Stomach (tissue), 9 donors: ENCODE data around the gene EXOC1. TPM values are rescaled to one million over a fixed set of nuclear protein-coding genes. Genes with fewer than 3 reads are reported as not detected.

Experiments used
- DNase-seq, 2 donors: peaks; one replicate each; pipeline versions ENCODE4 v3.0.0 to v3.0.0-alpha.2; 2013 to 2019
- H3K27ac ChIP-seq, 5 donors: fragments of 200-600 bp in 4 of 5; sonication (generic) in 4 of 5; one replicate each; pipeline ENCODE4 v1.5.1; 2013 to 2019; ENCODE audit warnings: mild to moderate bottlenecking in 1 of 5, moderate library complexity in 1 of 5
- H3K27me3 ChIP-seq, 3 donors: fragments of 200-600 bp; sonication (generic); one replicate each; pipeline ENCODE4 v1.5.1; 2017 to 2019; ENCODE audit warnings: mixed run types in 1 of 3
- H3K36me3 ChIP-seq, 4 donors: fragments of 200-600 bp; sonication (generic); 1 replicate in 3 of 4; 2 replicates in 1 of 4; pipeline ENCODE4 v1.5.1; 2016 to 2019
- H3K4me1 ChIP-seq, 4 donors: fragments of 200-600 bp; sonication (generic); one replicate each; pipeline ENCODE4 v1.5.1; 2016 to 2019
- H3K4me3 ChIP-seq, 4 donors: fragments of 200-600 bp; sonication (generic) in 3 of 4; one replicate each; pipeline ENCODE4 v1.5.1; 2016 to 2019; ENCODE audit warnings: mild to moderate bottlenecking in 1 of 4
- H3K9me3 ChIP-seq, 4 donors: fragments of 200-600 bp; sonication (generic); one replicate each; pipeline ENCODE4 v1.5.1; 2016 to 2019
- CTCF ChIP-seq, 7 experiments: fragments of 450-650 bp in 4 of 7; fragments of 200-600 bp in 3 of 7; sonication (generic) in 3 of 7; IDR thresholded peaks; one replicate each; pipeline ENCODE4 v1.5.1; 2016 to 2019; ENCODE audit warnings: antibody characterized with exemption in 7 of 7, control low read depth in 2 of 7, mild to moderate bottlenecking in 1 of 7
- EP300 ChIP-seq: sonication (generic); formaldehyde crosslinking; IDR thresholded peaks from one replicate; pipeline ENCODE4 v1.6.1; 2017; ENCODE audit warnings: antibody characterized with exemption
- POLR2A ChIP-seq, 4 donors: fragments of 450-650 bp; IDR thresholded peaks; one replicate each; pipeline ENCODE4 v1.6.1; 2016; ENCODE audit warnings: antibody characterized with exemption in 4 of 4, control low read depth in 2 of 4, mild to moderate bottlenecking in 1 of 4, moderate library complexity in 1 of 4
- POLR2AphosphoS5 ChIP-seq, 3 donors: sonication (generic); formaldehyde crosslinking; IDR thresholded peaks; one replicate each; pipeline ENCODE4 v1.6.1; 2016; ENCODE audit warnings: antibody characterized with exemption in 3 of 3
- WGBS, 5 donors: extraction: QIAGEN DNeasy Blood & Tissue Kit in 3 of 5; methylation state at CpG; one replicate each; pipeline versions ENCODE4 v1.1.5 to v1.1.7; 2013 to 2018; 5-methylcytosine and 5-hydroxymethylcytosine counted together
- intact Hi-C: fragments of 100-400 bp; cut with DNase I; formaldehyde crosslinking; loops from one replicate; pipeline ENCODE4 v1.15.1; 2023; ENCODE audit warnings: low total_unique reads
- polyA plus RNA-seq, 3 donors: library from polyadenylated mRNA; stranded (reverse); fragments of 200-250 nt; gene quantifications; one replicate each; pipeline ENCODE4 v1.2.3, GENCODE V29; 2013
- total RNA-seq, 5 donors: library from RNA; depleted of rRNA; stranded (reverse); fragments of >200 nt; gene quantifications; one replicate each; pipeline versions ENCODE4 v1.1.0 to v1.2.3, GENCODE V29; 2014 to 2016
- donor health status: healthy with polysubstance abuse.
- donor health status: Bipolar disorder and iron deficiency.
- donor health status: healthy.

Gene EXOC1
- total and polyA plus RNA-seq, 8 donors = 10.1 to 174 (median 26.2) TPM

GRCh38 chr4:55826986-55827385 is 26.5 kb upstream of the EXOC1 start:
- H3K4me1 ChIP-seq = no peaks in the 10 kb centered on the region
- H3K9me3 ChIP-seq = no peaks in the 10 kb centered on the region
- H3K27ac ChIP-seq = no peak overlapping the region
- H3K4me3 ChIP-seq = no peak overlapping the region
- DNase-seq = no peak
- H3K27me3 ChIP-seq = no peaks in the 10 kb centered on the region
- intact Hi-C loops = no loop called here
- no peaks in the 10 kb centered on the region for H3K36me3 ChIP-seq
- TF ChIP-seq EP300 (no peak), CTCF (IDR thresholded peaks at IDR 0.05) (no peak), POLR2AphosphoS5 (IDR thresholded peaks at IDR 0.05) (no peak)

- no peaks in the 10 kb centered on the region for H3K9me3 ChIP-seq
- intact Hi-C loops = no loop called here
- TF ChIP-seq POLR2A (IDR thresholded peaks at IDR 0.05) (no peak), CTCF (IDR thresholded peaks at IDR 0.05) (no peak), EP300 (no peak), POLR2AphosphoS5 (IDR thresholded peaks at IDR 0.05) (no peak)
- no peak overlapping the region for H3K4me3 ChIP-seq
- WGBS, 5 donors = 58 to 75% (median 68%) methylated on average over 2 of the region's 2 CpGs
- no peak for DNase-seq
- H3K27me3 ChIP-seq = no peaks in the 10 kb centered on the region
- H3K27ac ChIP-seq = no peak overlapping the region
- no peaks in the 10 kb centered on the region for H3K4me1 ChIP-seq
- no peaks in the 10 kb centered on the region for H3K36me3 ChIP-seq
These were observed 25.9 kb upstream of the EXOC1 start for GRCh38 chr4:55827582-55827981.

GRCh38 chr4:55830048-55830447 is 23.4 kb upstream of the EXOC1 start:
- intact Hi-C loops = no loop called here
- no peak for DNase-seq
- Histone ChIP-seq H3K9me3 (no peaks in the 10 kb centered on the region), H3K36me3 (no peaks in the 10 kb centered on the region), H3K27ac (no peak overlapping the region), H3K4me3 (no peak overlapping the region), H3K4me1 (no peaks in the 10 kb centered on the region), H3K27me3 (peaks cover 0 to 3% (median 0%) of the 10 kb centered on the region in 3 donors)
- 71 to 87% (median 80%) methylated on average over 3 of the region's 3 CpGs for WGBS, 5 donors
- no peak for TF ChIP-seq POLR2AphosphoS5 (IDR thresholded peaks at IDR 0.05)
- no peak for TF ChIP-seq CTCF (IDR thresholded peaks at IDR 0.05)
- no peak for TF ChIP-seq EP300
- TF ChIP-seq POLR2A (IDR thresholded peaks at IDR 0.05) = no peak

GRCh38 chr4:55830716-55831115 is 22.7 kb upstream of the EXOC1 start:
- Histone ChIP-seq H3K9me3 (no peaks in the 10 kb centered on the region), H3K27me3 (peaks cover 0 to 3% (median 0%) of the 10 kb centered on the region in 3 donors), H3K4me1 (no peaks in the 10 kb centered on the region), H3K27ac (no peak overlapping the region), H3K36me3 (no peaks in the 10 kb centered on the region), H3K4me3 (no peak overlapping the region)
- 37 to 45% (median 44%) methylated on average over 4 of the region's 4 CpGs for WGBS, 5 donors
- TF ChIP-seq POLR2AphosphoS5 (IDR thresholded peaks at IDR 0.05) (no peak), EP300 (no peak)
- DNase-seq = no peak
- intact Hi-C loops = no loop called here

GRCh38 chr4:55834086-55834795 is 19.2 kb upstream of the EXOC1 start:
- no peak for DNase-seq
- Histone ChIP-seq H3K4me1 (no peaks in the 10 kb centered on the region), H3K9me3 (peaks cover 0 to 12% (median 6%) of the 10 kb centered on the region in 4 donors), H3K27me3 (peaks cover 0 to 8% (median 0%) of the 10 kb centered on the region in 3 donors), H3K4me3 (no peak overlapping the region), H3K36me3 (no peaks in the 10 kb centered on the region), H3K27ac (no peak overlapping the region)
- TF ChIP-seq POLR2AphosphoS5 (IDR thresholded peaks at IDR 0.05) (no peak), POLR2A (IDR thresholded peaks at IDR 0.05) (no peak), CTCF (IDR thresholded peaks at IDR 0.05) (no peak), EP300 (no peak)
- 93 to 95% (median 94%) methylated on average over 3 of the region's 3 CpGs for WGBS, 5 donors
- intact Hi-C loops = no loop called here
